Subcutaneous adipose tissue (tissue), 4 donors: ENCODE data around the gene NCAPD2. TPM values are rescaled to one million over a fixed set of nuclear protein-coding genes. Genes with fewer than 3 reads are reported as not detected.

ENCODE experiments used
- total RNA-seq, 4 donors: library from RNA; depleted of rRNA; stranded (reverse); fragments of >200 nt; gene quantifications; one replicate each; pipeline ENCODE4 v1.1.0, GENCODE V29; 2016
- TF ChIP-seq, protein P1 (sequence below): fragments of 450-650 bp; IDR thresholded peaks from one replicate; pipeline ENCODE4 v1.5.1; 2016; ENCODE audit warnings: low read depth, mild to moderate bottlenecking, control low read depth, antibody characterized with exemption, moderate library complexity

NCAPD2 gene
- total RNA-seq, 4 donors from 2014 or later: 10.8 to 25.2 (median 16.9) TPM

DNA sequence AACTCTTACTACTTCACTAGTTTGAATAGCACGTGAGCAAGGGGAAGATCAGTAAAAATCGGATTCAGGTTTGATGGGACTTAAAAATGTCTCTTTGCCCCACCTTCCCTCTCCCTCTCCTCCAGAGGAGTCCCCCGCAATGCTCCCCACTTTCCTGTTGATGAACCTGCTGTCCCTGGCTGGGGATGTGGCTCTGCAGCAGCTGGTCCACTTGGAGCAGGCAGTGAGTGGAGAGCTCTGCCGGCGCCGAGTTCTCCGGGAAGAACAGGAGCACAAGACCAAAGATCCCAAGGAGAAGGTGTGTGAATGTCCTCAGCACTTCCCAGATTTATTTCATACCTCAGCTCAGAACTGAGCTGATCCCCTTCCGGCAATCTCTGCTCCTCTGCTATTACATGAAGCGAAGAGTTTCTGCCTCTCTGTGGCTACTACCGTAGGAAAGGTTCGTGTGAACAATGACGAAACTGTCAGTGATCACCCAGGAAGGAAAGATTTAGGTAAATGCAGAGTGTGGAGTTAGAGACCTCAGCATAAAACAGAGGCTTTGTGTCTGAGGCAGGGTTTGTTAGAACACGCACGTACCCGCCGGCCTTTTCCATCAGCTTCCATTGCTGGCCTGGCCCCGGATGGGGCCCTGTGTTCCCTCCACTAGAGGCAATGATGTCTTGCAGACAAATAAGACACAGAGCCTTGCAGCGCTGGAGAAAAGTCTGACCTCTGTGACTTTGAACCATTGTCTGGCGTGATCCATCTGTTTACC is 33.0 kb downstream of the NCAPD2 start:
- TF ChIP-seq, protein P1, sequence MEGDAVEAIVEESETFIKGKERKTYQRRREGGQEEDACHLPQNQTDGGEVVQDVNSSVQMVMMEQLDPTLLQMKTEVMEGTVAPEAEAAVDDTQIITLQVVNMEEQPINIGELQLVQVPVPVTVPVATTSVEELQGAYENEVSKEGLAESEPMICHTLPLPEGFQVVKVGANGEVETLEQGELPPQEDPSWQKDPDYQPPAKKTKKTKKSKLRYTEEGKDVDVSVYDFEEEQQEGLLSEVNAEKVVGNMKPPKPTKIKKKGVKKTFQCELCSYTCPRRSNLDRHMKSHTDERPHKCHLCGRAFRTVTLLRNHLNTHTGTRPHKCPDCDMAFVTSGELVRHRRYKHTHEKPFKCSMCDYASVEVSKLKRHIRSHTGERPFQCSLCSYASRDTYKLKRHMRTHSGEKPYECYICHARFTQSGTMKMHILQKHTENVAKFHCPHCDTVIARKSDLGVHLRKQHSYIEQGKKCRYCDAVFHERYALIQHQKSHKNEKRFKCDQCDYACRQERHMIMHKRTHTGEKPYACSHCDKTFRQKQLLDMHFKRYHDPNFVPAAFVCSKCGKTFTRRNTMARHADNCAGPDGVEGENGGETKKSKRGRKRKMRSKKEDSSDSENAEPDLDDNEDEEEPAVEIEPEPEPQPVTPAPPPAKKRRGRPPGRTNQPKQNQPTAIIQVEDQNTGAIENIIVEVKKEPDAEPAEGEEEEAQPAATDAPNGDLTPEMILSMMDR: no peak

DNA sequence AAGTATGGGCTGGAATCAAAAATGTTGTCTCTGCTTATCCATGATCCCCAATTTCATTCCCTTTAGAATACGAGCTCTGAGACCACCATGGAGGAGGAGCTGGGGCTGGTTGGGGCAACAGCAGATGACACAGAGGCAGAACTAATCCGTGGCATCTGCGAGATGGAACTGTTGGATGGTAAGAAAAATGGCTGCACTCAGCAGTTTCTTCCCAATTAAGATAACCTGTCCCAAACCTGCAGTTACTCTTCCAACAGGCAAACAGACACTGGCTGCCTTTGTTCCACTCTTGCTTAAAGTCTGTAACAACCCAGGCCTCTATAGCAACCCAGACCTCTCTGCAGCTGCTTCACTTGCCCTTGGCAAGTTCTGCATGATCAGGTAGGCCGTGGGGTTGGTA is 33.8 kb downstream of the NCAPD2 start:
- TF ChIP-seq, protein P1: no peak

DNA sequence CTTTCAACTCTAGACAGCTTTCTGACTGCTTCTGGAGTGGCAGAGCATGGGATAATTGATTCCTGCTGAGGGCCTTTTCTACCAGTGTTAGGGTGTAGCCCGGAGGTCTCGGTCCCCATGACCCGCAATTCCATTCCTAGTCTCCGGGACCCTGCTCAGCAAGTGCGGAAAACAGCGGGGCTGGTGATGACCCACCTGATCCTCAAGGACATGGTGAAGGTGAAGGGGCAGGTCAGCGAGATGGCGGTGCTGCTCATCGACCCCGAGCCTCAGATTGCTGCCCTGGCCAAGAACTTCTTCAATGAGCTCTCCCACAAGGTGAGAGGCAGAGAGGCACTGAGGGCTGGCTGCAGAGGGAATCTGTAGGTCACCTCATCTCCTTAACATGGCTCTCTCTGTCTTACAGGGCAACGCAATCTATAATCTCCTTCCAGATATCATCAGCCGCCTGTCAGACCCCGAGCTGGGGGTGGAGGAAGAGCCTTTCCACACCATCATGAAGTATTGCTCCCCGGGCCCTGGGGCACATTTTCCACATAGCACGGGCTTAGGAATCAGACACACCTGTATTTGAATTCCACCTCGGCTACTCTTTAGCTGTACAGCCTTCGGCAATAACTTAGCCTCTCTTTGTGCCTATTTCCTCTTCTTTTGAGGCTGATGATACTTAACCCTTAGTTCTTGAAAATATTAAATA is 34.8 kb downstream of the NCAPD2 start:
- TF ChIP-seq, protein P1: no peak

DNA sequence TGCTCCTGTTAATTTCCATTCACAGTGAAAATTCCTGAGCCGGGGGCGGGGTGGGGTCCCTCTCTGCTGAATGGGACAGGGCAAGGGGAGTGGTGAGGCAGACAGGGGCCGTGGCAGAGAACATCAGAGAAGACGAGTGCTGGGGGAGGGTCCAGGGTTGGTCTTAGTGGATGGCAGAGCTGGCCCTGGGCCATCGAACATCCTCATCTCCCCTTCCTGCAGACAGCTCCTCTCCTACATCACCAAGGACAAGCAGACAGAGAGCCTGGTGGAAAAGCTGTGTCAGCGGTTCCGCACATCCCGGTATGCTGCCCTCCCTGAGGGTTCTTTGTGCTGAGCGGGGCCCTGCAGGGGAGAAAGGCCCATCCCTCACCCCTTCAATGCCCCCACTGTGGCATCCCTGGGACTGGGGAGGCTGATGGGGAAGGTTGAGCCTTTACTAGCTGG is 35.4 kb downstream of the NCAPD2 start:
- TF ChIP-seq, protein P1: no peak

DNA sequence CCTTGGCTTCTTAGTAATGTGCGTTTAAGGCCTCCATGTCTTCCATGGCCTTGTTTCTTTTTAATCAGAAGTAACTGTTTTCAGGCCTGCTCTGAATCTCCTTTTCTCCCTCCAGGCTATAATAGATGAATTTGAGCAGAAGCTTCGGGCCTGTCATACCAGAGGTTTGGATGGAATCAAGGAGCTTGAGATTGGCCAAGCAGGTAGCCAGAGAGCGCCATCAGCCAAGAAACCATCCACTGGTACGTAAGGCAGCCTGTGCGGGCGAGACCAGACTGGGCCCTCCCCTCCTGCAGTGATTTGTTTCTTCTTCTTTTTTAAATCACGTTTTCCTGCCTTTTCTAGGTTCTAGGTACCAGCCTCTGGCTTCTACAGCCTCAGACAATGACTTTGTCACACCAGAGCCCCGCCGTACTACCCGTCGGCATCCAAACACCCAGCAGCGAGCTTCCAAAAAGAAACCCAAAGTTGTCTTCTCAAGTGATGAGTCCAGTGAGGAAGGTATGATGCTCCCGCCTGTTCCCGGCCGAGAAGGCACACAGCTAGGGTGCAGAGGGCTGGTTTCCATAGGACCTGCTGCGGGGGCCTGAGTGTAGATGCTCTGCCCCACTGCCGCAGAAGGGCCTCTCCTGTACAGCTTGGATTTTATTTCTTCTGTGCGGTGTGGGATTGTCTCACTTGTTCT is 36.8 kb downstream of the NCAPD2 start:
- TF ChIP-seq, protein P1: no peak

DNA sequence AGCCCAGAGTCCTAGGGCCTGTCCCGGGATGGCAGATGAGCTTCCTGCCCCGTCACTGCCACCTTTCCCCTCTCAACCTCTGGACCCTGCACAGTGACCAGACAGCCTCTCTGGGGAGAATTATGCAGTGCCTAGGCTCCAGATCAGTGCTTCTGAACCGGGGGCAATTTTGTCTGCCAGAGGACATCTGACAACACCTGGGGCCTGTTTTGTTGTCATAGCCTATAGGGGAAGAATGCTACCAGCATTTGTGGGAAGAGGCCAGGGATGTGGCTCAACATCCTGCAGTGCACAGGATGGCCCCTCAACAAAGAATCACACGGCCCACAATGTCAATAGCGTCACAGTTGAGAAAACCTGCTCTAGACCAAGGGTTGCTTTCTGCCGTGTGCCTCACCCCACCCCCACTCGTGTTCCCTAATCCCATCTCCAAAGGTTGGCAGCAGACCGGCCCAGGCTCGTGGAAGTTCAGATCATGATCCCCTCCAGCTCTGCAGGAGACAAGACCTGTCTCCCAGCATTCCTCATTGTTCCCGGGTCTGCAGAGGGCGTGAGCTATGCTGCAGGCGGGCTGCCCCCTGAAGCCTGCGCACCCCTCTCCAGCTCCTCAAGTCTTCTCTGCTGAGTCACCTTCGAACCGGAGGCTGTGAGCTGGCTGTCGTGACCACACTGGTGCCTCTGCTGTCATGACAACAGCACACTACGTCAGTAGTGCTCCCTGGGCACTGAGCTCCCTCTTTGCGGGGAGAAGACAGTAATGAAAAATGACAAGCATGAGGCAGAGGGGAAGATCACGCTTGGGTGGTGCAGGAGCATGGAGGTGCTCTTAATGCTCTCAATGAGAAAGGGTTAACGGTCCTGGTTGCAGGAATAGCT is 38.4 kb downstream of the NCAPD2 start:
- TF ChIP-seq, protein P1: no peak
